ENCODE measurements around the gene ANKRD12. TPM values are rescaled to one million over a fixed set of nuclear protein-coding genes. Genes with fewer than 3 reads are reported as not detected.

Gene ANKRD12
- total RNA-seq, 1 donor from 2014 or later = 53.3 TPM

DNA sequence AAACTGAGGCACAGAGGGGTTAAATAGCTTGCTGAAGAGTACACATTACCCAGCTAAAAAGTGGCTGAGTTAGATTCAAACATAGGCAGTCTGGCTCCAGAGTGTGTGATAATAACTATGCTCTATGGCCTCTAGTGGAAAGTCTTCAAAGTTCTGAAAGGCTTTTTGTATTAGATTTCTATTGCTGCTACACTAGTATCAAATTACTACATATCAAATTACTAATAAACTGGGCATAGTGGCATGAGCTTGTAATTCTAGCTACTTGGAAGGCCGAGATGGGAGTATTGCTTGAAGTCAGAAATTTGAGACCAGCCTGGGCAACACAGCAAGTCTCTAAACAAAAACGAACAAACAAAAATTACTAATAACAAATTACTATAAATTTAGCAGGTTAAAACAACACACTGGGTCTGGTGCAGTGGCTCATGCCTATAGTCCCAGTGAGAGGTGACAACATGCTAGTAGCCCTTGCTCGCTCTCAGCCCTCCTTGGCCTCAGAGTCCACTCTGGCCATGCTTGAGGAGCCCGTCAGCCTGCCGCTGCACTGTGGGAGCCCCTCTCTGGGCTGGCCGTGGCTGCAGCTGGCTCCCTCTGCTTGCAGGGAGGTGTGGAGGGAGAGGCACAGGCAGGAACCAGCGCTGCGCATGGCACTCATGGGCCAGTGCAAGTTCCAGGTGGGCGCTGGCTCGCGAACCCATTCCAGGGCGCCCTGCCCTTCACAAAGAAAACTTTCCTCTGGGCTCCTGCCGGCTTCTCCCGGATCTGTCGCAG lies 159.8 kb downstream of the ANKRD12 start:
- no peak for DNase-seq (ENCODE audit: low spot score, unreplicated experiment)
- no peak overlapping the region for H3K27ac Mint-ChIP-seq
- H3K4me1 Mint-ChIP-seq (ENCODE audit: low read depth) = no peaks in the 10 kb centered on the region
- no peaks in the 10 kb centered on the region for H3K27me3 Mint-ChIP-seq
- peaks cover 3% of the 10 kb centered on the region for H3K36me3 Mint-ChIP-seq (ENCODE audit: insufficient read depth)
- H3K9me3 Mint-ChIP-seq (ENCODE audit: low read depth) = peaks cover 13% of the 10 kb centered on the region
- TF ChIP-seq, protein P1, sequence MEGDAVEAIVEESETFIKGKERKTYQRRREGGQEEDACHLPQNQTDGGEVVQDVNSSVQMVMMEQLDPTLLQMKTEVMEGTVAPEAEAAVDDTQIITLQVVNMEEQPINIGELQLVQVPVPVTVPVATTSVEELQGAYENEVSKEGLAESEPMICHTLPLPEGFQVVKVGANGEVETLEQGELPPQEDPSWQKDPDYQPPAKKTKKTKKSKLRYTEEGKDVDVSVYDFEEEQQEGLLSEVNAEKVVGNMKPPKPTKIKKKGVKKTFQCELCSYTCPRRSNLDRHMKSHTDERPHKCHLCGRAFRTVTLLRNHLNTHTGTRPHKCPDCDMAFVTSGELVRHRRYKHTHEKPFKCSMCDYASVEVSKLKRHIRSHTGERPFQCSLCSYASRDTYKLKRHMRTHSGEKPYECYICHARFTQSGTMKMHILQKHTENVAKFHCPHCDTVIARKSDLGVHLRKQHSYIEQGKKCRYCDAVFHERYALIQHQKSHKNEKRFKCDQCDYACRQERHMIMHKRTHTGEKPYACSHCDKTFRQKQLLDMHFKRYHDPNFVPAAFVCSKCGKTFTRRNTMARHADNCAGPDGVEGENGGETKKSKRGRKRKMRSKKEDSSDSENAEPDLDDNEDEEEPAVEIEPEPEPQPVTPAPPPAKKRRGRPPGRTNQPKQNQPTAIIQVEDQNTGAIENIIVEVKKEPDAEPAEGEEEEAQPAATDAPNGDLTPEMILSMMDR (IDR thresholded peaks at IDR 0.05; ENCODE audit: unreplicated experiment) = no peak
- no peak overlapping the region for H3K4me3 Mint-ChIP-seq (ENCODE audit: low read depth)

DNA sequence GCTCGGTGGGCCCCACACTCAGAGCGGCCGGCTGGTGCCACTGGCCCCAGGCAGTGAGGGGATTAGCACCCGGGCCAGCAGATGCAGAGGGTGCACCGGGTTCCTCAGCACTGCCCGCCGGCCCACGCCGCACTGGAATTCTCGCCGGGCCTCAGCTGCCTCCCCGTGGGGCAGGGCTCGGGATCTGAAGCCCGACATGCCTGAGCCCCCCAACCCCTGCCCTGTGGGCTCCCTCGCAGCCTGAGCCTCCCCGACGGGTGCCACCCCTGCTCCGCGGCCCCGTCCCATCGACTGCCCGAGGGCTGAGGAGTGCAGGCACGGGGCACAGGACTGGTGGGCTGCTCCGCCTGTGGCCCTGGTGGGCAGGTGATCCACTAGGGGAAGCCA lies 160.4 kb downstream of the ANKRD12 start:
- TF ChIP-seq, protein P1 (IDR thresholded peaks at IDR 0.05; ENCODE audit: unreplicated experiment) = no peak
- H3K36me3 Mint-ChIP-seq (ENCODE audit: insufficient read depth) = peaks cover 3% of the 10 kb centered on the region
- no peak overlapping the region for H3K27ac Mint-ChIP-seq
- no peaks in the 10 kb centered on the region for H3K4me1 Mint-ChIP-seq (ENCODE audit: low read depth)
- no peak for DNase-seq (ENCODE audit: low spot score, unreplicated experiment)
- peaks cover 13% of the 10 kb centered on the region for H3K9me3 Mint-ChIP-seq (ENCODE audit: low read depth)
- no peak overlapping the region for H3K4me3 Mint-ChIP-seq (ENCODE audit: low read depth)
- H3K27me3 Mint-ChIP-seq = no peaks in the 10 kb centered on the region

DNA sequence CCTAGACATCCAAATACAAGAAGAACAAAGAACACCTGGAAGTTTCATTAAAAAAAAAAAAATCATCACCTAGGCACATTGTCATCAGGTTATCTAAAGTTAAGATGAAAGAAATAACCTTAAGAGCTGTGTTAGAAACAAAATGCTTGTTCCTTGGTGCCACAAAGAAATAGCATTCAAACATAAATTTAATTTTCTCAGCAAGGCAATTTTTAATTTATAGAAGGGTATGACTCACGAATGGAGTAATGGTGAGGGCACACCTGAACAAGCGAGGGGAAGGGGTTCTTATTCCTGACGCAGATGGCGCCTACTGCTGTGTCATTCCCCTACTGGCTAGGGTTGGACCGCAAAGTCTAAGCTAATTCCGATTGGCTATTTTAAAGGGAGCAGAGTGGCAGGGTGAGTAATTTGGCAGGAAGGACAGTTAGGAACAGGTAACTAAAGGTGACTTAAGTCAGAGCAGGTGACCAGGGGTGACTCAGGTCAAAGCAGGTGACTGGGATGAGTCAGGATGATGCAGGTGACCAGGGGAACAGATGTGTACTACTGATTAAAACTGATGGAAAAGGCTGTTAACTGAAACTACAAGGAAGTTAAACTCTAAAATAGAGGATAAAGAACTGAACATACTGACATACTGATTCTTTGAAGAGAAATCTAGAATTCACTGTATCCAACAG lies 167.9 kb downstream of the ANKRD12 start:
- Mint-ChIP-seq H3K9me3 (ENCODE audit: low read depth) (peaks cover 16% of the 10 kb centered on the region), H3K36me3 (ENCODE audit: insufficient read depth) (no peaks in the 10 kb centered on the region), H3K27ac (no peak overlapping the region), H3K4me1 (ENCODE audit: low read depth) (no peaks in the 10 kb centered on the region), H3K4me3 (ENCODE audit: low read depth) (no peak overlapping the region), H3K27me3 (no peaks in the 10 kb centered on the region)
- TF ChIP-seq, protein P1 (IDR thresholded peaks at IDR 0.05; ENCODE audit: unreplicated experiment) = no peak
- DNase-seq (ENCODE audit: low spot score, unreplicated experiment) = no peak

DNA sequence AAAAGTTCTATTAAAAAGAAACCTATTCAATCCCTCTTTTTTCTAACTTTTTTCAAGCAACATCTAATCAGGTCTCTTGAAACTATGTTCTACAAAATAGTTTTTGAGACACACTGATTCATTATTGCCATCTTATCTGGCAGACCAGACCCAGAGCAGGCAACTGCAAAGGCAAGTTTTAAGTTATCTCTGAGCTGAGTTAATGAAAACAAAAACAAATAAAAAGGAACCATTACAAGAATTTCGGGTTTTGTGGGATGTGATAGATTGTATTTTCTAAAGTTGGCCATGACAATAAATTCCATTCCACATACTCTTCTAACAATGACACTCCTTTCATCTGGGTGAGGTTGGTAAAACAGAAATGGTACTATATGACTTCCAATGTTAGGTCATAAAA lies 182.8 kb downstream of the ANKRD12 start:
- Mint-ChIP-seq H3K4me3 (ENCODE audit: low read depth) (no peak overlapping the region), H3K9me3 (ENCODE audit: low read depth) (peaks cover 3% of the 10 kb centered on the region), H3K36me3 (ENCODE audit: insufficient read depth) (peaks cover 1% of the 10 kb centered on the region), H3K27ac (no peak overlapping the region), H3K4me1 (ENCODE audit: low read depth) (no peaks in the 10 kb centered on the region), H3K27me3 (peaks cover 7% of the 10 kb centered on the region)
- no peak for DNase-seq (ENCODE audit: low spot score, unreplicated experiment)
- TF ChIP-seq, protein P1 (IDR thresholded peaks at IDR 0.05; ENCODE audit: unreplicated experiment) = no peak

DNA sequence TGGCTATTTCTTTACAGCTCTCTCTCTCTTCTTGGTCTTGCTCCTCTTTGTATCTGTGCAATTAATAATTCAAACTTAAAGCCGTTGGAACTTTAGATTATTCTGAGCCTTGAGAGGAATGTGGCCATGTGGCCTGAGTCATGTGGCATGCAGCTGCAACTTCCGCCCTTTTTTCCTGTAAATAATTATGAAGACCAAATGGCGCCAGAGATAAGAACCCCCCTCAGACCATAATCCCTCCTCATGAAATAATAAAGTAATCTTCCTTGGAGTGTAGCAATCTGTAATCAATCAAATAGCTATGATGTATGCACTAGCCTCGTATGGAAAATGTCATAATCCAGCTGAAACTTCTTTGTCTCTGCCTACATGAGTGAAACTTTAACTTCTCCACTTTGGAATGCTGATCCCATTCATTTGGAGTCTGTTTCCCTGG lies 184.5 kb downstream of the ANKRD12 start:
- no peak for DNase-seq (ENCODE audit: low spot score, unreplicated experiment)
- Mint-ChIP-seq H3K27ac (no peak overlapping the region), H3K27me3 (peaks cover 7% of the 10 kb centered on the region), H3K4me3 (ENCODE audit: low read depth) (no peak overlapping the region), H3K9me3 (ENCODE audit: low read depth) (peaks cover 3% of the 10 kb centered on the region), H3K36me3 (ENCODE audit: insufficient read depth) (peaks cover 1% of the 10 kb centered on the region), H3K4me1 (ENCODE audit: low read depth) (no peaks in the 10 kb centered on the region)
- TF ChIP-seq, protein P1 (IDR thresholded peaks at IDR 0.05; ENCODE audit: unreplicated experiment) = no peak

All from progenitor cell of endocrine pancreas (in vitro differentiated cells).